ENCODE data around the gene ZBTB46.
A peak's percentile ranks its signal among the peaks of the same experiment; 100 is the strongest.

ZBTB46 gene

DNA sequence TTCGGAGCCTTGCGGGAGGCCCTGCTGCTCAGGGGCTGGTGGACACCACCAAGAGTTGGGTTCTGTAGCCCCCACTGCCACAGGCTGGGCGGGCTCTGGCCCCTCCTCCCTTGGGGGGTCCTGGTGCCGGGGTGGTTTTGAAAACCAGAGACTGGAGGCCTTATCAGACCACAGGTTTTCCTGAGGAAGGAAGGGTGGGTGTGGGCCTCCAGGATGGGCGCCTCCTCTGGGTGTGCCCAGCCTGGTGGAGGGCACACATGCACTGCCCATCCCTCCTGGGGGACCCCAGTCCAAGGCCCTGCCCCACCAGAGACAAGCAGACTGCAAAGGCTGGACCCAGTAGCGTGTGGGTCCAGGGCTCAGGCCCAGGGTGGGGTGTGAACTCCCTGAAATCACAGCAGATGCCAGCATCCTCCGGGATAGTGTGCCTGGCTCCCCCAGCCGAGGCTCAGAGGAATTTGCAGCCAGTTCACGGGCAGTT is 13.5 kb upstream of the ZBTB46 start:
- no peak overlapping the region for H3K4me2 ChIP-seq (ENCODE audit: low read length)
- H3K9me3 ChIP-seq (replicated peaks; ENCODE audit: low read length): no peaks in the 10 kb centered on the region
- H3K4me1 ChIP-seq (ENCODE audit: control insufficient read depth, insufficient read depth, low read length): peaks cover 7% of the 10 kb centered on the region
- no peak overlapping the region for H3K4me3 ChIP-seq (ENCODE audit: low read length)
- no peaks in the 10 kb centered on the region for H3K36me3 ChIP-seq (ENCODE audit: insufficient read depth, low read length)
- peaks cover 31% of the 10 kb centered on the region for H3K27me3 ChIP-seq (ENCODE audit: control insufficient read depth, insufficient read depth, low read length)
- H3K9ac ChIP-seq (ENCODE audit: low read depth, low read length): no peak overlapping the region

DNA sequence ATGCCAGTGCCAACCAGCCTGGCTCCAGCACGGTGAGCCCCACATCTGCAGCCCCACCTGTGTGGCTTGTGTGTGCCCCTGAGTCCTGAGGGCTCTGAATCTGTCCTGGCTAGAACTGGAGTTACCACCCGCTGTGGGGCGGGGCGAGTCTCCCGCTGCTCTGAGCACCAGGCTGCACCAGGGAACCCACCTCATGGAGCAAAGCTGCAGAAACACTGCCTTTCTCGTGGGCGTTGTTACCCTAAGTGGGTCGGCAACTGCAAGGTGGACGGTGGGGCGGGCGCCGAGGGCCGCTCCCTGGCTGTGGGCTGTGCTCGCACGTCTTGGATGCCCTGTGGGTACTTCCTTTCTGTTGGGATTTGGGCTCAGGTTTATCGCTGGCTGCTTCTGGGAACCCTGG is 12.7 kb upstream of the ZBTB46 start:
- no peak overlapping the region for H3K9ac ChIP-seq (ENCODE audit: low read depth, low read length)

DNA sequence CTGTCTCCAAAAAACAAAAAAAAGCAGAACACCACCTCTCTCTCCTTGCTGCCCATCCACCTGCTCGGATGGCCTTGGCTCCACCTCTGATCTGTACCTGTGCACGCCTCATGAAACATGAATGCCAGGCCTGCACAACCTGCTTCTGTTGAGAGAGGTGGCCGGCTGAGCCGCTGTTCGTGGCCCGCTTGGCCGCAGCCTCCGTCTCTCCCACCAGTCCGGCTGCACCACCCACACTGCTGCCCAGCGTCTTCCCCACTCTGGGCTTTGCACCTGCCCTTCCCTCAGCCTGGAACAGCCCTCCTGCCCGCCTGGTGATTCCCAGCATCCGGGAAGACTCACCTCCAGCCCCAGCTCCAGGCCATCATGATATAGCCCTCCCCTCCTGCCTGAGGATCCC is 12.2 kb upstream of the ZBTB46 start:
- H3K36me3 ChIP-seq (ENCODE audit: insufficient read depth, low read length): no peaks in the 10 kb centered on the region
- H3K27me3 ChIP-seq (ENCODE audit: control insufficient read depth, insufficient read depth, low read length): peaks cover 31% of the 10 kb centered on the region
- H3K4me1 ChIP-seq (ENCODE audit: control insufficient read depth, insufficient read depth, low read length): peaks cover 7% of the 10 kb centered on the region
- no peaks in the 10 kb centered on the region for H3K9me3 ChIP-seq (replicated peaks; ENCODE audit: low read length)
- H3K4me2 ChIP-seq (ENCODE audit: low read length): no peak overlapping the region
- H3K9ac ChIP-seq (ENCODE audit: low read depth, low read length): no peak overlapping the region
- no peak overlapping the region for H3K4me3 ChIP-seq (ENCODE audit: low read length)

More for the DNA sequence above, 12.7 kb upstream of the ZBTB46 start:
- Histone ChIP-seq H3K36me3 (ENCODE audit: insufficient read depth, low read length) (no peaks in the 10 kb centered on the region), H3K9me3 (replicated peaks; ENCODE audit: low read length) (no peaks in the 10 kb centered on the region), H3K27me3 (ENCODE audit: control insufficient read depth, insufficient read depth, low read length) (peaks cover 31% of the 10 kb centered on the region), H3K4me3 (ENCODE audit: low read length) (no peak overlapping the region), H3K4me1 (ENCODE audit: control insufficient read depth, insufficient read depth, low read length) (peaks cover 7% of the 10 kb centered on the region), H3K4me2 (ENCODE audit: low read length) (no peak overlapping the region)

DNA sequence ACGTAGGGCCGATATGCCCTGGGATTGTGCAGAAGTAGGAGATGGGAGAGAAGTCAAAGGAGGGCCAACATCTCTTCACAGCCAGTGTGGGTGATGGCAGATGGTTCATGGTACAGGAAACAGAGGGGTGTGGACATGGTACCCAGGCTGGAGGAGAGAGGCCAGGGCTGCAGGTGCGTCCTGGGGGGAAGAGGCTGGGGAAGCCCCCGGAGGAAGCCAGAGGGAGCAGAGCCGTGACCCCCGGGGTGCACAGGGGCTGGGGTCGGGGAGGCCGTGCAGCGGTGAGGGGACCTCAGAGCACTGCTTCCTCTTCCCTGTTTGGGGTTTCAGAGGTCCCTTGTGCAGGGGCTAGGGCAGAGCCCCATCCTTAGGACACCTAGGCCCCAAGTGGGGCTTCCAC is 11.2 kb upstream of the ZBTB46 start:
- H3K4me2 ChIP-seq (ENCODE audit: low read length): no peak overlapping the region
- H3K4me3 ChIP-seq (ENCODE audit: low read length): no peak overlapping the region
- H3K9ac ChIP-seq (ENCODE audit: low read depth, low read length): no peak overlapping the region
- H3K9me3 ChIP-seq (replicated peaks; ENCODE audit: low read length): no peaks in the 10 kb centered on the region
- H3K36me3 ChIP-seq (ENCODE audit: insufficient read depth, low read length): no peaks in the 10 kb centered on the region
- peaks cover 30% of the 10 kb centered on the region for H3K27me3 ChIP-seq (ENCODE audit: control insufficient read depth, insufficient read depth, low read length)
- H3K4me1 ChIP-seq (ENCODE audit: control insufficient read depth, insufficient read depth, low read length): peaks cover 7% of the 10 kb centered on the region

DNA sequence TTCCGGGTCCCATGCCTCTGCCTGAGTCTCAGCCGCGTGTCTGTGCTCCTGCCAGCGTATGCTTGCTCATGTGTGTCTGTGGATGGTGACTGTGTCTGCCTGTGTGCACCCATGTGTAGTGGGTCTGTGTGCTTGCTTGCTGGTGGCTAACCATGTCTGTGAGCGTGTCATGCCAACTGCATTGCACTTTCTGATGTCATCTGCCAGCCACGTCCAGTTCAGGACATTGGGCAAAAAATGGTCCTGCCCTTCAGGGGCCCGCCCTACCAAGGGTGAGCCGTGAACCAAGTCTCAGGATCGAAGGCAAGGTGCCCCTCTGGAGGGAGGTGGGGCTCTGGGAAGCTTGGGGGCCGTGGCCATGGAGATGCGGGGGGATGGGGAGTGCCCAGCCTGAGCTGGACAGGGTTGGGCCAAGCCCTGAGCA is 9.4 kb upstream of the ZBTB46 start:
- H3K4me1 ChIP-seq (ENCODE audit: control insufficient read depth, insufficient read depth, low read length): peaks cover 2% of the 10 kb centered on the region
- H3K27me3 ChIP-seq (ENCODE audit: control insufficient read depth, insufficient read depth, low read length): peaks cover 24% of the 10 kb centered on the region
- no peak overlapping the region for H3K4me2 ChIP-seq (ENCODE audit: low read length)

DNA sequence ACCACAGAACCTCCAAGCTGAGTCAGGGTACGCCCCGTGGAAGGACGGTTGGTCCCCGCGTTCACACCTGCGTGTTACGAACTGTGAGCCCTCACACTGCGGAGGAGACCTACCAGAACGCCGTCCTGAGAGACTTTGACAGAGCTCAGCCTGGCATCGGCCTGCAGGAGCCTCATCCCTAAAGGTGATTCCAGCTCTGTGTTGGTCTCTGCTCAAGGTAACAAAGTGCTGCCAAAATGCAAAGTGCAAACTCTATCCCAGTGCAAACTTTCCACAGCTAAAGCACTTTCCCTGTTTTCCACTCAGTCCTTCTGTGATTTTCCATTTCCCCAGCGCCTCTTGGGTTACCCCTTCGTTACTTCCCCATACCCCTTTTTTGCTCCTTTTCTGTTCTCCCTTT is 8.6 kb upstream of the ZBTB46 start:
- H3K9me3 ChIP-seq (replicated peaks; ENCODE audit: low read length): no peaks in the 10 kb centered on the region
- H3K4me2 ChIP-seq (ENCODE audit: low read length): no peak overlapping the region
- H3K9ac ChIP-seq (ENCODE audit: low read depth, low read length): no peak overlapping the region
- peaks cover 17% of the 10 kb centered on the region for H3K27me3 ChIP-seq (ENCODE audit: control insufficient read depth, insufficient read depth, low read length)
- H3K36me3 ChIP-seq (ENCODE audit: insufficient read depth, low read length): no peaks in the 10 kb centered on the region
- H3K4me3 ChIP-seq (ENCODE audit: low read length): no peak overlapping the region
- peaks cover 9% of the 10 kb centered on the region for H3K4me1 ChIP-seq (ENCODE audit: control insufficient read depth, insufficient read depth, low read length)

More for the DNA sequence above, 9.4 kb upstream of the ZBTB46 start:
- H3K4me3 ChIP-seq (ENCODE audit: low read length): no peak overlapping the region
- no peaks in the 10 kb centered on the region for H3K9me3 ChIP-seq (replicated peaks; ENCODE audit: low read length)
- H3K9ac ChIP-seq (ENCODE audit: low read depth, low read length): no peak overlapping the region
- H3K36me3 ChIP-seq (ENCODE audit: insufficient read depth, low read length): no peaks in the 10 kb centered on the region

DNA sequence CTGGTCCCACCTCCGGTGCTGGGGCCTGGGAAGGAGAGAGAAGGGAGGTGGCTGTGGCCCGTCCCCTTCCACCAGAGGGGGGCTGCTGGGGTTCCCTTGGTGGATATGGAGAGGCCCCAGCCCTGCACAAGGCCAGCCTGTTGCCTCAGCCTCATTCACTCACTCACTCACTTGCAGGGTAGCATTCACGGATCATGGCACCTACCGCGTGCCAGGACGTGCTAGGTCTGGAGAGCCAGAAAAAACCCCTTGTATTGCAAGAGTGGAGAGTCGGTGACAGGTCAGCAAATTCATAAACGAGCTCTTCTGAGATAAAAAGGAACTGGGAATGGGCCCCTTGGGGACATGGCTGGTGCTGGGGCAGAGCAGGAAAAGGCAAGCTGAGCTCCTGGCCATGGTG is 6.4 kb upstream of the ZBTB46 start:
- no peak overlapping the region for H3K9ac ChIP-seq (ENCODE audit: low read depth, low read length)
- peaks cover 27% of the 10 kb centered on the region for H3K4me1 ChIP-seq (ENCODE audit: control insufficient read depth, insufficient read depth, low read length)
- no peaks in the 10 kb centered on the region for H3K36me3 ChIP-seq (ENCODE audit: insufficient read depth, low read length)
- H3K4me2 ChIP-seq (ENCODE audit: low read length): no peak overlapping the region
- H3K4me3 ChIP-seq (ENCODE audit: low read length): no peak overlapping the region
- H3K9me3 ChIP-seq (replicated peaks; ENCODE audit: low read length): no peaks in the 10 kb centered on the region
- H3K27me3 ChIP-seq (ENCODE audit: control insufficient read depth, insufficient read depth, low read length): no peaks in the 10 kb centered on the region

DNA sequence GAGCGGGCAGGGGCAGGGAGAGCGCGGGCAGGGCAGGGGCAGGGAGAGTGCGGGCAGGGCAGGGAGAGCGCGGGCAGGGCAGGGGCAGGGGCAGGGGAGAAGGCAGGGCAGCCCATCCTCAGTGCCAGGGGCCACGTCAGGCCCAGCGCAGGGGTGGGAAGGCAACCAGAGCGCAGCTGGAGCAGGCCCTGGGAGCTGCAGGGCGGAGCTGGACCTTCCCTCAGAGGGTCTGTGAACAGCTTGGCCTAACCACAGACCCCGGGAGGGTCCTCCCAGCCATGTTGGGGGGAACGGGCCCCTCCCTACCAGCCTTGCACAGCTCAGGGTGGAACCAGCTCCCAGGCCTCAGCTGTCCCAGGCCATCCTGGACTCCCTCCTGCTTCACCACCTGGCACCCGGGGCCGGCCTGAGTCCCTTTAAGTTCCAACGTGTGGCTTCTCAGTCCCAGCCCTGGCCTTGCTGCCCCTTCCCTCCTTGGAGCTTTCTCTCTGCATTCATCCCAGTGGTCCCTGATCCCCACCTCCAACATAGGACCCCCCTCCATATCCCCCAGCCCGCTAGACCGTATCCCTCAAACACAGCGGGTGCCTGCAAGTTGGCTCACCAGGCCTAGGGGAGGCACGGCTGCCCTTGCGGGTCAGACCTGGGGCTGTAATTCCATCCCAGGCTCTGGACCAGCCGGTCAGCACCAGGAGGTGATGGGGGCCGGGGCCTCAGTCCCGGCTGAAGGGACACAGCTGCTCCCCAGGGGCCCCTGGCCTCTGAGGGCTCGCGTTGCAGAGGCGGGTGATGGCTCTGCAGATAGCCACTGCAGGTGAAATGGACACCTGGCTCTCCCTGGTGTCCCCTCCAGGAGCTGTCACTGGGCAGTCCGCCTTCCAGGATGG is 5.6 kb upstream of the ZBTB46 start:
- H3K36me3 ChIP-seq (ENCODE audit: insufficient read depth, low read length): no peaks in the 10 kb centered on the region
- H3K9ac ChIP-seq (ENCODE audit: low read depth, low read length): no peak overlapping the region
- no peaks in the 10 kb centered on the region for H3K27me3 ChIP-seq (ENCODE audit: control insufficient read depth, insufficient read depth, low read length)
- no peak overlapping the region for H3K4me2 ChIP-seq (ENCODE audit: low read length)
- no peaks in the 10 kb centered on the region for H3K9me3 ChIP-seq (replicated peaks; ENCODE audit: low read length)
- H3K4me3 ChIP-seq (ENCODE audit: low read length): no peak overlapping the region
- peaks cover 27% of the 10 kb centered on the region for H3K4me1 ChIP-seq (ENCODE audit: control insufficient read depth, insufficient read depth, low read length)

DNA sequence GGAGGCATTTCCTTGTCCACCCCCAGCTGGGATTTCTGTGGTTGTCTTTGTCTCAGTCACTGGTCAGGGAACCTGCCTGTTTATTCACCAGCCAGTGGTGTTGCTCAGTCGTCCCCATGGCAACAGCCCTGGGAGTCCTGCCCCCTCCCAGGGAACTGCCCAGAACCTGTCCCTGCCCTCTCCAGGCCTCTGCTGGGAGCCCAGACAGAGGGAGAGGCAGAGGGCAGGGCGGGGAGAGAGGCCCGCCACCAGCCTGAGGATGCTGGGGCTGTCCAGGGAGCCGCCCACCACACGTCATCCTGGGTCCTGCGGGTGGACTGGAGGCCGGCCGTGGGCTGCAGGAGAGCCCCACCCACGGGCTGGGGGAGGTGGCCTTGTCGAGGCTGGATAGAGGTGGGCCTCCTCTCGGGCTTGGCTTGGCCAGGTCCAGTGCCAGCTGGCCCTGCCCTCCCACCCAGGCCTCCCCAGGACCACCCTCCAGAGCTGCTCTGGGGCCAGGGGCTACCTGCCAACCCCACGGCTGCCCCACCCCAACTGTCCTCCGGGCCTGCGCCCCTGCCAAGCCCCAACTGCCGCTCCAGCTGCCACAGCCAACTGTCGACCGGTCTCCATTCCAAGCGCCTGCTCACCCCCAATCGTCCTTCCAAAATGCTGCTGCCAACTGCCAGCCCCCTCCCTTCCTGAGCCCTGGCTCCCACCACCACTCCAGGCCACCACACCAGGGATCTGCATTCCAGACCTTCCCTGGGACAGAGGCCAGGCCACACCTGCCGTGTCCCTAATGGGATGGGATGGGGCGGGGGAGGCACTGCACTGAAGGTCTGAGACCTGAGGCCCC is 4.2 kb upstream of the ZBTB46 start:
- Histone ChIP-seq H3K4me2 (ENCODE audit: low read length) (peak overlapping the region; percentile 72), H3K4me1 (ENCODE audit: control insufficient read depth, insufficient read depth, low read length) (peaks cover 27% of the 10 kb centered on the region), H3K4me3 (ENCODE audit: low read length) (peak overlapping the region; percentile 43), H3K9me3 (replicated peaks; ENCODE audit: low read length) (no peaks in the 10 kb centered on the region), H3K9ac (ENCODE audit: low read depth, low read length) (peak overlapping the region; percentile 32), H3K36me3 (ENCODE audit: insufficient read depth, low read length) (no peaks in the 10 kb centered on the region), H3K27me3 (ENCODE audit: control insufficient read depth, insufficient read depth, low read length) (no peaks in the 10 kb centered on the region)

DNA sequence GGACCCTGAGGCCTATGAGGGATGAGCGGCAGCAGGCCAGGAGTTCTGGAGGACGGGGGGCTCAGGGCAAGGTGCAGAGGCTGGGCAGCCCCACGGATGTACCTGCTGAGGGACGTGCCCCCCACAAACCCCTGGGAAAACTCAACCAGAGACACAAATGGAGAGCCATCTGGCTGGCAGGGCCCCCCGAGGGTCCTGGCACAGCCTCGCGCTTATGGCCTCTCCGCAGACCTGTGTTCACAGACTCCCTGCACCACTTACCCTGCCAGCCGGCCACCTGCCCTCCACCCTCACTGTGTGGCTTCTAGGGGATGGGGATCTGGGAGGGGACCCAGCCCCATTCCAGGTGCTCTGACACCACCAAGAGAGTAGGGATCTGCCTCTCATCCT is 3.4 kb upstream of the ZBTB46 start:
- Histone ChIP-seq H3K4me2 (ENCODE audit: low read length) (peak overlapping the region; percentile 59), H3K9ac (ENCODE audit: low read depth, low read length) (peak overlapping the region; percentile 25), H3K4me1 (ENCODE audit: control insufficient read depth, insufficient read depth, low read length) (peaks cover 27% of the 10 kb centered on the region), H3K9me3 (replicated peaks; ENCODE audit: low read length) (no peaks in the 10 kb centered on the region), H3K4me3 (ENCODE audit: low read length) (peak overlapping the region; percentile 35), H3K36me3 (ENCODE audit: insufficient read depth, low read length) (no peaks in the 10 kb centered on the region), H3K27me3 (ENCODE audit: control insufficient read depth, insufficient read depth, low read length) (peaks cover 6% of the 10 kb centered on the region)

DNA sequence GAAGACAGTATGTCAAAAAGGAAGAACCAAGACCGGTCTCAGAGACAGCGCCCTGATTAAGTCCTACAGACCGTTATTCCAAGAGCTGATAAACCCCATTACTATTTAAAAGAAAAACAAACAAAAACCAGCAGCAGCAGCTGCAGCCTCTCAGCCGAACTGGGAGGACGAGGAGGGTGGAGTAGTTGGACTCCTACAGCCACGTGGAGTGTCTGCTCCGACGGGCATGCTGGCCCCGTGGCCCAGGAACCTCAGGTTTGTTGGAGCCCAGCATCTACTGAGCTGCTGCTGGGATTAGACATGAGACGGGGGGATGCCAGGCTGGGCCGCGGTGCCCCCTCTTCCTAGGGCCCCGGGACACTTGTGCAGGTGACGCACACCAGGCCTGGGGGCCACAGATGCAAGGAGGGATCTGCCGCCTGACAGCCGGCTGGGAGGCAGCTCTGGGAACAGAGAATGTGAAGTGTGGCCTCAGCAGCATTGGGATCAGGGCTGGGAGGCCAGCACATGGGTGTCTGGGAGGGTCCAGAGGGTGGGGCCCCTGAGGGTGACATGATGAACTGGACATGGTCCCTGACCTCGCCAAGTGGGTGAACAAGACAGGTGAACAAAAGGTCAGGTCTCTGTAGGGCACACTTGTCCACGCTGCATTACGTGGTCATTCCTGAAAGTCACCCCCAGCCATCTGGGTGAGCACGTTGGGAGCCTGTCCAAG is 2.9 kb upstream of the ZBTB46 start:
- Histone ChIP-seq H3K4me3 (ENCODE audit: low read length) (no peak overlapping the region), H3K27me3 (ENCODE audit: control insufficient read depth, insufficient read depth, low read length) (peaks cover 12% of the 10 kb centered on the region), H3K36me3 (ENCODE audit: insufficient read depth, low read length) (no peaks in the 10 kb centered on the region), H3K9ac (ENCODE audit: low read depth, low read length) (peak overlapping the region; percentile 25), H3K9me3 (replicated peaks; ENCODE audit: low read length) (no peaks in the 10 kb centered on the region), H3K4me2 (ENCODE audit: low read length) (peak overlapping the region; percentile 59), H3K4me1 (ENCODE audit: control insufficient read depth, insufficient read depth, low read length) (peaks cover 27% of the 10 kb centered on the region)
